NT2/D1 (cell line): ENCODE data around the gene NLGN1.

Source experiments
- SUZ12 ChIP-seq: IDR thresholded peaks from 2 replicates; pipeline ENCODE4 v1.6.1; 2011; ENCODE audit not compliant: insufficient read length, insufficient read depth; ENCODE audit errors: extremely low read depth
- YY1 ChIP-seq: IDR thresholded peaks from 2 replicates; pipeline ENCODE4 v1.6.1; 2011; ENCODE audit not compliant: insufficient read length, insufficient read depth
- ZNF274 ChIP-seq: IDR thresholded peaks from 2 replicates; pipeline ENCODE4 v1.6.1; 2011; ENCODE audit warnings: mild to moderate bottlenecking, low read depth, low read length

- TF ChIP-seq YY1 (no peak), ZNF274 (no peak), SUZ12 (no peak)
Measured at GRCh38 chr3:173688216-173688842, 290.8 kb downstream of the NLGN1 start.
